GM12873 (cell line): ENCODE measurements around the gene RTL5.

ENCODE experiments used
- TF ChIP-seq, protein P1 (sequence below): IDR thresholded peaks from 2 replicates; pipeline ENCODE4 v1.5.1; 2012; ENCODE audit warnings: low read depth, mild to moderate bottlenecking, moderate library complexity, low read length, control low read depth; ENCODE audit not compliant: insufficient read depth; ENCODE audit errors: missing control alignments

RTL5 gene

DNA sequence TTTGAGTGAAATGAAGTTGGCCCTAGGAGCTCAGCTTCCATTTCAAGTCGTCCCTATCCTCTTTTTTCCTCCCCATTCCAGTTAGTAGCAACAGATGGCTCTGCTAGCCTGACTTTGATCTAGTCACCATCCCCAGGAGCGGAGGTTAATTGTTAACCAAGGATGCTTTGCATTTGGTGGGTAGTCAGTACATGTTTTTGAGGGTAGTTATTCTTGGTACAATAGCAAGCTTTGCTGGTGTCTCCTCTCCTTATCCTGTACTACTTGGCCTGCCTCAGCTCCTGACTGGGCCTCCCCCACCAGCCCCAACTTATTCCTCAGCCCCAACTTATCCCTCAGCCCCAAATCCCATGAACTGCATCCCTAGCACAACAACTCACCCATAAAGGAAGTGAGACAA, 14.8 kb upstream of the RTL5 start:
- TF ChIP-seq, protein P1, sequence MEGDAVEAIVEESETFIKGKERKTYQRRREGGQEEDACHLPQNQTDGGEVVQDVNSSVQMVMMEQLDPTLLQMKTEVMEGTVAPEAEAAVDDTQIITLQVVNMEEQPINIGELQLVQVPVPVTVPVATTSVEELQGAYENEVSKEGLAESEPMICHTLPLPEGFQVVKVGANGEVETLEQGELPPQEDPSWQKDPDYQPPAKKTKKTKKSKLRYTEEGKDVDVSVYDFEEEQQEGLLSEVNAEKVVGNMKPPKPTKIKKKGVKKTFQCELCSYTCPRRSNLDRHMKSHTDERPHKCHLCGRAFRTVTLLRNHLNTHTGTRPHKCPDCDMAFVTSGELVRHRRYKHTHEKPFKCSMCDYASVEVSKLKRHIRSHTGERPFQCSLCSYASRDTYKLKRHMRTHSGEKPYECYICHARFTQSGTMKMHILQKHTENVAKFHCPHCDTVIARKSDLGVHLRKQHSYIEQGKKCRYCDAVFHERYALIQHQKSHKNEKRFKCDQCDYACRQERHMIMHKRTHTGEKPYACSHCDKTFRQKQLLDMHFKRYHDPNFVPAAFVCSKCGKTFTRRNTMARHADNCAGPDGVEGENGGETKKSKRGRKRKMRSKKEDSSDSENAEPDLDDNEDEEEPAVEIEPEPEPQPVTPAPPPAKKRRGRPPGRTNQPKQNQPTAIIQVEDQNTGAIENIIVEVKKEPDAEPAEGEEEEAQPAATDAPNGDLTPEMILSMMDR: no peak

DNA sequence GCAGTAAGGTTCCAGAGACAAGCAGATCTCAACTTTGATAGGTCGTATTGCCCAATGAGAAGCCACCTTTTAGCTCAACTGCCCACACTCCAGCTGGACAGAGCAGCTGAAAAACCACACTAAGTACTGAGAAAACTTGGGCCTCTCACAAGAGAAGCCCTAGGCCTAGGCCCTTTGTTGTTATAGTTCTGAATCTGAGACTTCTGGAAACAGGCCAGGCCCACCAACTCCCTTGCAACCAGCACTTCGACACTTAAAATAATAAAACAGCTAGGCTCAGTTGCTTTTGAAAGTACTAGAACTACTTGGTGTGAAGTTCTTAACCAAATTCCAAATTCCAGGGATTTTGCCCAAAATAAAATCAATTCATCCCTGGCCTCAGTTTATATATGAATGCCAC, 13.5 kb upstream of the RTL5 start:
- TF ChIP-seq, protein P1: no peak

DNA sequence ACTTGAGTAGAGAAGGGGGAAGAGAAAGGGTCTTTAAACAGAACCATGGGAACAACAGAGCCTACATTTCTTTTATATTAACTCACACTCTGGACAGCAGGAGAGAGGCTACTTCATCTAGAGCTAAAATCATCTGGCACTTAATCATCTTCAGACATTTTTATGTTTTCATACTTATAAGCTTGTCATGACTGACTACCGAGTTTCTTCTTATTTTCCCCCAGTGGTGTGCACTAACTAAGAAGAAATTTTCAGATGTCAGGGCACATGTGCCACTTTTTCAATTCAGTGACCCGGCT, 11.8 kb upstream of the RTL5 start:
- TF ChIP-seq, protein P1: no peak

DNA sequence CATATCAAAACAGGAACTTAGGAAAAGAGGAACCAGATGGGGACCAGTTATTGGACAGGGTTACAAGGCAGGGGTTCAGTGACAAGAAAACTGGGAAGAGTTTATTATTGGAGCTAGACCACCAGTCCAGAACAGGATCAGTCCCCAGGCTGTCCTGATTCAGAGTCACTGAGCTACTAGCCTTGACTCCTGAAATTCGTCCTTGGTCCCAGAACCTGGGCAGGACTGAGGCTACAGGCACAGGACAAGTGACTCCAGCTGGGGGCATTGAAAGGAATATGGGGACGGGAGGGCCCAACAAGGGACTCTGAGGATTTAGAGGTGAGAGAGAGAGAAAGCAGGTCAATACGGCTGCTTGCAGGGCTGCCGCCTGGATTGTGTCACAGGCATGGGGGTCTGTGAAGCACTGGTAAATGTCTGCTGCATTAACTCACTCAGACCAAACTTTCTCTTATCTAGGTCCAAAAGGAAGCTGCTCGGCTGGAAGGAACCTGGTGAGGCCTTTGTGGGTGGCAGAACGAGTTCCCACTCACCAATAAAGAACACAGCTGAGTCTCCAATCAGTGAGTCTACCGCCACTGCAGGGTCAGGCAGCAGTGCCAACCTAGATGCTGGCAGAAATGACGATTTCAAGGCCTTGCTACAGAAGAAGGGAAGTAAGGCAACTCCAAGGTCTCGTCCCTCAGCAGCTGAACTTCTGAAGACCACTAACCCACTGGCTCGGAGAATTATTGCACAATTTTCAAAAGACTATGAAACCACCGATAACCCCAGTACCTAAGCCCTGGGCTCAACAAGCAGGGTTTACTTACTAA, 11.3 kb upstream of the RTL5 start:
- TF ChIP-seq, protein P1: no peak

DNA sequence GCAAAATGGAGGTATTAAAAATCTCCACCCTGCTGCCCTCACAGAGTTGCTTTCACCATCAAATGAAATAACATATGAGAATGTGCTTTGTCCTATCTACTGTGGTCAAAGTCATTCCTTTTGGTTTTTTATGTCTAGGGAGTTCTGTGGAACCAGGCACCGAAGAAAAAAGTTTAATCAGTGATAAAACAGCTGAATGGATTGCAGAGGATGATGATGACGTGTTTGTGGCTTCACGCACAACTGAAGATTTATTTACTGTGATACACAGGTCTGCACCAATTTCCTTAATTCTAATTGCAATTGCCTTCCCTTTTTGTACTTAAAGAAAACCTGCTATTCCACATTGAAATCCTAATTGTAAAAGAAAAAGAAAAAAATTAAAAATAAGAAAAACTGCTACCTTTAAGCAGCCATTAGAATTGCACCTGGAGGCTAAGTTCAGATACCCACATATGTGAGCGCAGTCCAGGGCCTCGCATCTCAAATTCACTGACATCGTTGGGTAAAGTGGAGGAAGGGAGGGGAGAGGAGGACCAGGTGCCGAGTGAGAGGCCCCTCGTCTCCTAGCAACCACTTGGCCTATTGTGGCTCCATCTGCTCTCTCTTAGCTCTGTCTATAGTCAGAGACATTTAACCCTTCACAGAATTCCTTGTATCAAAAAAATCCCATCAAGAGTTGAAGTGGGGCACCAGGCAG, 10.5 kb upstream of the RTL5 start:
- TF ChIP-seq, protein P1: no peak

DNA sequence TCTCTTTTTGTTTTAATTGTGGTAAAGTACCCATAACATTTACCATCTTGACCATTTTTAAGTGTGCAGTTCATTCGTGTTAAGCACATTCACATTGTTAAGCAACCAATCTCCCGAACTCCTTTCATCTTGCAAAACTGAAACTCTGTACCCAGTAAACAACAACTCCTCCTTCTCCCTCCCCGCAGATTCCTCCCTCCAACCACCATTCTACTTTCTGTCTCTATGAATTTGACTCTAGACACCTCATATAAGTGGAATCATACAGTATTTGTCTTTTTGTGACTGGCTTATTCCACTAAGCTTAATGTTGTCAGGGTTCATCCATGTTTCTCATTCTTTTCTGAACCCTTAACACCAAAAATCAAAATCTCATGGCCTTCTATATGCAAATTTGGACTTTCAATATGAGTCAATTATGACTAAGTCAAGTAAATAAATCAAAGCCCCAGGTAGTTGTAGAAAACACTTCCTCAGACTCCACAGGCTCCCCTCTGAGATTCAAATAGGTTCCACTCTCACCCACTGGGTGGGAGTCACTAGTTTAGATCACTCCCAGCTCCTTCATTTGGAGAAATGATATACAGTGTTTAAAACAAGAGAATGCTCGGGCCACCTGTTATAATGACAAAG, 9.8 kb upstream of the RTL5 start:
- TF ChIP-seq, protein P1: no peak

DNA sequence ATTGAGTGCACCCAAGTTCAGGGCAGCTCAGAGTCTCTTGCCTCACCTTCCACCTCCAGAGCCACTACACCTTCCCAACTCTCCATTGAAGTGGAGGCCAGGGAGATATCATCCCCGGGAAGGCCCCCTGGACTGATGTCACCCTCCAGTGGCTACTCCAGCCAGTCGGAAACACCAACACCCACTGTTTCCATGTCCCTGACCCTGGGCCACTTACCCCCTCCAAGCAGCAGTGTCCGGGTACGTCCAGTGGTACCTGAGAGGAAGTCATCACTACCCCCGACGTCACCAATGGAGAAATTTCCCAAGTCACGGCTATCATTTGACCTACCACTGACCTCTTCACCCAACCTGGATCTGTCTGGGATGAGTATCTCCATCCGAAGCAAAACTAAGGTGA, 7.8 kb upstream of the RTL5 start:
- TF ChIP-seq, protein P1: no peak
